Stimulated activated CD8-positive, alpha-beta memory T cell treated with anti-CD3 and anti-CD28 coated beads, Interleukin-7, amount 100 ng/mL, for 48 hours (primary cell): Measurements from ENCODE around the gene MAPK12.
"Not testable (repeated sequence)": the region's sequence is repeated elsewhere in the genome, so short reads cannot be mapped to it uniquely, and the experiment has no call there.

Experiments used
- DNase-seq, 2 donors: peaks; one replicate each; pipeline ENCODE4 v3.0.0-alpha.2; 2020; ENCODE audit warnings: low read depth in 1 of 2; ENCODE audit errors: extremely low read depth in 1 of 2

The MAPK12 gene

DNA sequence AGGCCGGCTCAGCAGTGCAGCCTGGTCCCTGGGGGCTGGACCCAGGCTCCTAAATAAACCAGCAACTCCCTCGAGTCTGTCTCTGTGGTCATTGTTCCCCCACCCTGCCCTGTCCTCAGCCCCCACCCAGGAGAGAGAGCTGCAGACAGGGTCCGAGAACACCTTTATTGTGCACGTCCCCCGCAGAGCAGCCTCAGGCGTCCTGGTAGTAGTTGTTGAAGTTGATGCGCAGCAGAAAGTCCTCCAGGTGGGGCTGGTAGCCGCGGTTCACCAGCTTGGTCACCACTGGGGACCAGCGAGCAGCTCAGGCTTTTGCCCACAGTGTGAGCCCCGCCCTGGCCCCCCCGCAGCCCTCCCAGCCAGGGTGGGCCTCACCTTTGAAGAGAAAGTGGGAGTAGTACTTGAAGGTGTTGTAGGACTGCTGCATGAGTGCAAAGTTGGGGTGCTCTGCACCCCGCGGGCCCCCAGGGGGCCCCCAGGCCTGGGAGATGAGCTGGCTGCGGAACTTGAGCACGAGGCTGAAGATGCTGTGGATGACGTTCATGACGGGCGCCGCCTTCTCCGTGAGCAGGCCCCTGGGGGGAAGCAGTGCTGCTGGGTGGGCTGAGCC lies 43.8 kb downstream of the MAPK12 start:
- no peak for DNase-seq

- no peak for DNase-seq
Observed at GRCh38 chr22:50216684-50217520, 44.6 kb downstream of the MAPK12 start.

DNA sequence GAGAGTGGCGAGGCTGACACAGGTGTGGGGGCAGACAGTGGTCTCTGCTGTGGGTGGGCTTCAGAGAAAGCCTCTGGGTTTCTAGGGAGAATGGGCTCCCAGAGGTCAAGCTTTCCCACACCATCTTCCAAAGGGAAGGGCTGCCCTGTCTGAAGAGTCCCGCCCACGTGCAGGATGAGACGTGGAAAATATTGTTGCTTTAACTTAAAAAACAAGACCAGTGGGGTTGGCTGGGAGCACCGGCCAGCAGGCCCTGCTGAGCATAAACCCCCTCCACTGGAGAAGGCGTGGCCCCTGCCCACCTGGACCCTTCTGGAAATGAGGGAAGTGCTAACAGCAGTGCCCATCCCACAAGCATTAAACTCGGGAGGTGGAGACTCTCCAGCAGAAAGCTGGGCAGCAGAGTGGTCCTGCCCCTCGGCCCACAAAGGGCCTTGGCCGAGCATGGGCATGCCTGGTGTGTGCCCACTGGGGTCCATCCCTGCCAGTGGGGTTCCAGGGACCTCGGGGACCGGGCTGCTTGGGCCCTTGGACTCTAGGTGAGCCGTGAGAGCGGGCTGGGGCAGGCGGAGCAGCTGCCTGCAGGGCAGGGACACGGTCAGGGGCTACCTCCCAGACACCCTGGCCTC lies 45.3 kb downstream of the MAPK12 start:
- DNase-seq: no peak

DNA sequence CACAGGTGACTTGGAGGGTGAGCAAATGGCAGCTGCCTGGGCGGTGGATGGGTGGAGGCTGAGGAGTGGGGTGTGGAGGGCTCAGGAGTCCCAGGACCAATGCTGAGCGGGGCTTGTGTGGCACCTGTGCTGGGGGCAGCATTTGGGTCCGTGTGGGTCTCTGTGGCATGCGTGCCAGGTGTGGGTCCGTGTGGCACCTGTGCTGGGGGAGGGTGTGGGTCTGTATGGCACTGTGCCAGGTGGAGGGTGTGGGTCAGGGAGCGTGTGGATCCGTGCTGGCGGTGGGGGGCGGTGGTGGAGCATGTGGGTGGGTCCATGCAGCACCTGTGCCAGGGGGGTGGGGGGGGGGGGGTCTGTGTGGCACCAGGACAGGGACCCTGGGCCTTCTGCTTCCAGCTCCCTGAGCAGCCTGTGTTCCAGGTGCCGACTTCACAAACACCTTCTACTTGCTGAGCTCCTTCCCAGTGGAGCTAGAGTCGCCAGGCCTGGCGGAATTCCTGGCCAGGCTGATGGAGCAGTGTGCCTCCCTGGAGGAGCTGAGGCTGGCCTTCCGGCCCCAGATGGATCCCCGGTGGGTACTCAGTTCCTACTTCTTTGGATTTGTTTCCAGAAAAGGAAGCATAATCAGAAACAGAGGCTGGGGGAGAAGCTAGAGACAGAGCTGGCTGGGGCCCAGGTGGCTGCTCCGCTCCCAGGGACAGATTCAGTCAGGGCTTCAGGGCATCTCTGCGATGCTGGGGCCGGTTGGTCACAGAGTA lies 46.0 kb downstream of the MAPK12 start:
- no peak for DNase-seq

DNA sequence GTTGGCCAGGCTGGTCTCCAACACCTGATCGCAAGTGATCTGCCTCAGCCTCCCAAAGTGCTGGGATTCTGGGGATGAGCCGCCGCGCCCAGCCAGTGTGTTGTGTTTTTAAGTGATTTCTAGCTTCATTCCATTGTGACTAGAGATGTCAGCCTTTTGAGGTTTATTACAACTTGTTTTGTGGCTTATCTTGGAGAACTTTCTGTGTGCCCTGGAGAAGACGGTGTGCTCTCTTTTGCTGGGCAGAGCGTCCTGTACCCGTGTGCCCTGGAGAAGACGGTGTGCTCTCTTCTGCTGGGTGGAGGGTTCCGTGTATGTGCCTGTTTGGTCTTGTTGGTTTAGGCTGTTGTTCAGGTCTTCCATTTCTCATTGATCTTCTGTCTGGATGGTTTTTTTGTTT lies 48.2 kb downstream of the MAPK12 start:
- DNase-seq: no peak

DNA sequence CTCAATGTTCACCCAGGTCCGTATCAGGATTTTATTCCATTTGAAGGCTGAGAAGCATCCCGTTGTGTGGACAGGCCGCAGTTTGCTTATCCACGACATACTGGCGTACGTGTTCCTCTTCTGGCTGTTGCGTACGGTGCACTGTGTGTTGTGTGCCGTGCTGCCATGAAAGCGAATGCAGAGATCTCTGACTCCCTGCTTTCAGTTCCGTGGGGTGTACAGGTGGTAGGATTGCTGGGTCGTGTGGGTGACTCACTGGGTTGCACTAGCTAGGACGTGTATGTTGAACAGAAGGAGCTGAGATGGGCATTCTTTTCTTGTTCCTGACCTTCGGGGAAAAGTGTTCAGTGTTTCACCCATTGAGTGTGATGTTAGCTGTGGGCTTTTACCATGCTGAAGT lies 50.3 kb downstream of the MAPK12 start:
- no peak for DNase-seq

- no peak for DNase-seq
Observed at GRCh38 chr22:50210378-50211139, 50.9 kb downstream of the MAPK12 start.

DNA sequence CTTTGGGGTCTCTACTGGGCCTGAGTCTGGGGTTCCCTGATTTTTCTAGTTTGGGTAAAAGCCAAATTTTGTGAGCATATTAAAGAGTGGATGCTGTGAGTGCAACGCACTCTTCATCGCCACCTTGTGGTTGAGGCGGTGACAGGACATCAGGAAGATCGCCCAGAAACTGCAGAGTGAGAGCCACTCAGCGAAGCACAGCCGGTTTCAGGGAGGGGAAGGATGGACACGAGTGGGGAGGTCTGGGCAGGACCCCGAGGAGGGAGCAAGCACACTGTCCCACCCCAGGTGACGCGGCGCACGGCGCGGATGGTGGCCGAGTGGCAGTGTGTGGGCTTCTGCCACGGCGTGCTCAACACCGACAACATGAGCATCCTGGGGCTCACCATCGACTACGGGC lies 51.6 kb downstream of the MAPK12 start:
- peak in 1 of 2 donors; percentile 36 for DNase-seq

DNA sequence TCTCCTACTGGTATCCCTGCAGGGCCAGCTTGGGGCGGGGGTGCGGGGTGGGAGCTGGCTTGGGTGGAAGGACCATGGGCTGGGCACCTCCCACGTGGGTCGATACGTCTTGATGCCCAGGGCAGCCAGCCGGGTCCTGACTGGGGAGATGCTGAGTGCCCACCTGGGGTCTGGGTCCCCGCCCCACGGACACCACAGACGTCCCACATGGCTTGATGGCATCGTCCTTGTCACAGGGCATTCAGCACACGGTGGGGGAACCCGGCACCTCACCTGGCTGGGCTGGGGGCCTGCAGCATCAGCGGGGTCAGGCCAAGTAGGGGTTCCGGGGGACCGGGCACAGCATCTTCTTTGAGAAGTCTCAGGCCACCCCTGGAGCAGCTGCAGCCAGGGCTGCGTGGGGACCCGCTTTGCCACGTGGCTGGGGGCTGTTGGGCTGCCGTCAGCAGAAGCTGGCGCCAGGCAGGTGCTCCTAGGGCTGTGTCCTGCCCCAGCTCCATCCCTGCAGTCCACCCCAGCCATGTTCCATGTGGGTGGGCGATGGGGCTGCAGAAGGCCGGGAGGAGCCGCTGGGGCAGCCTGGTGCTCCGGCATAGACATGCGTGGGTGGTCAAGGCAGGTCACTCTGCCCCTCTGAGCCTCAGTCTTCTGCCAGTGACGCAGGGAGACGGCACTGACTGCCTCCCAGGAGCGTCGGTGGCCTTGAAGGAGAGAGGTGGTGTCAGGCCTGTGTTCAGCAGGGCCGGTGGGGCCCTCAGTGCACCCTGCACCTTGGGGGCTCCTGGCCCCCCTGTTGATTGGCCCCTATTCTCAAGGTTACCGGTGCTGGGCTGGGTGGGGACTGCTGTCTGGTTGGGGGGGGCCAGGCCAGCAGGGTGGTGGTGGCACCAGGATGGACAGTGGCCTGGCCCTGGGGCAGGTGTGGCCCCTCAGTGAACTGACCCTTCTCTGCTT lies 52.3 kb downstream of the MAPK12 start:
- DNase-seq: no peak

DNA sequence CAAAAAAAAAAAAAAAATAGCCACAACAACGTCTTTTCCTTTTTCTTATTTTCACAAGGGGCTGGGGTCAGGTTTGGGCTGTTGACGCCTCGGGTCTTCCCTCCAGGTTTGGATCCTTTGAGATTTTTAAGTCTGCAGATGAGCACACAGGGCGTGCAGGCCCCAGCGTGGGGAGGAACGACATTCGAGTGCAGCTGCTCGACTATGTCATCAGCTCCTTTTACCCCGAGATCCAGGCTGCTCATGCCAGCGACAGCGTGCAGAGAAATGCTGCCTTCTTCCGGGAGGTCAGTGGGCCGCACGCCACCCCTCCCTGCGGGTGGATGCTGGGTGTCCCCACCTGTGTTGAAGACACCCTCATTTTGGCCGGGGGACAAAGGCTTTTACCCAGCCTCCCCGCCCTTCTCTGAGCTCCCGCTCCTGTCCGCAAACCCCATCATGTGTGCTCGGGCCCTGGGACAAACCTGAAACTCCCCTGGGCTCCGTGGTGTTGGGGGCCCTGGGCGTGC lies 53.0 kb downstream of the MAPK12 start:
- DNase-seq: no peak

- no peak for DNase-seq
Observed at GRCh38 chr22:50207383-50208140, 53.9 kb downstream of the MAPK12 start.

- DNase-seq: no peak
Observed at GRCh38 chr22:50206599-50206998, 54.9 kb downstream of the MAPK12 start.

- no peak for DNase-seq
Observed at GRCh38 chr22:50205781-50206569, 55.5 kb downstream of the MAPK12 start.

DNA sequence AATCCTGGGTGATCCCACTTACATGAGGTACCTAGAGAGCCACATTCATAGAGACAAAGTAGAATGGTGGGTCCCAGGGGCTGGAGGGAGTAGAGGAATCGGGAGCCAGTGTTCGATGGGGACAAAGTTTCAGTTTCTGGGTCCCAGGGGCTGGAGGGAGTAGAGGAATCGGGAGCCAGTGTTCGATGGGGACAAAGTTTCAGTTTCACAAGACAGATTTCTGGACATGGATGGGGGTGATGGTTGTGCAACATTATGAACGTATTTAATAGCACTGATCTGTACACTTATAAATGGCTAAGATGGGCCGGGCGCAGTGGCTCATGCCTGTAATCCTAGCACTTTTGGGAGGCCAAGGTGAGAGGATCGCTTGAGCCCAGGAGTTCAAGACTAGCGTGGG lies 56.5 kb downstream of the MAPK12 start:
- DNase-seq: not testable (repeated sequence)

DNA sequence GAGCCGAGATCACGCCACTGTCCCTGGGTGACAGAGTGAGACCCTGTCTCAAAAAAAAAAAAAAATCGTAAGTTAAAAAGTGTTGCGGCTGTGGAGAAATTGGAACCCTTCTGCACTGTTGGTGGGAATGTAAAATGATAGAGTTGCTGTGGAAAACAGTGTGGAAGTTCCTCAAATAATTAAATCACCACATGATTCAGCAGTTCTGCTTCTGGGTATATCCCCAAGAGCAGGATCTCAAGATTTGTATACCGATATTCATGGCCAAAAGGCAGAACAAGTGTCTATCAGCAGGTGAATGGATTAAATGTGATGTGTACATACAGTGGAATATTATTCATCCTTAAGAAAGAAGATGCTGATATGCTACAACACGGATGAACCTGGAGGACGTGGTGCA lies 56.9 kb downstream of the MAPK12 start:
- DNase-seq: no peak

DNA sequence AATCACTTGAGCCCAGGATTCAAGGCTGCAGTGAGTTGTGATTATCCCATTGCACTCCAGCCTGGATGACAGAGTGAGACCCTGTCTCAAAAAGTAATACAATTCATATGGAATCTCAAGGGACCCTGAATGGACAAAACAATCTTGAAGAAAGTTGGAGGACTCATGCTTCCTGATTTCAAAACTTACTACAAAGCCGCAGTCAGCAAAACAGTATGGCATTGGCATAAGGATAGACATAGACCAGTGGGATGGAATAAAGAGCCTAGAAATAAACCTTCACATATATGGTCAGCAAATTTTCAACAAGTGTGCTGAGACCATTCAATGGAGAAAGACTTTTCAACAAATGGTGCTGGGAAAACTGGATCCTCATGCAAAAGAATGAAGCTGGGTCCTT lies 58.2 kb downstream of the MAPK12 start:
- DNase-seq: no peak
